CD4-positive, alpha-beta T cell treated with Interleukin-17A for 4 hours (primary cell): ENCODE data around the gene IRF8.

Experiments
- DNase-seq: peaks from one replicate; pipeline ENCODE4 v3.0.0-alpha.2; 2020; ENCODE audit warnings: mixed read lengths

Gene IRF8

DNA sequence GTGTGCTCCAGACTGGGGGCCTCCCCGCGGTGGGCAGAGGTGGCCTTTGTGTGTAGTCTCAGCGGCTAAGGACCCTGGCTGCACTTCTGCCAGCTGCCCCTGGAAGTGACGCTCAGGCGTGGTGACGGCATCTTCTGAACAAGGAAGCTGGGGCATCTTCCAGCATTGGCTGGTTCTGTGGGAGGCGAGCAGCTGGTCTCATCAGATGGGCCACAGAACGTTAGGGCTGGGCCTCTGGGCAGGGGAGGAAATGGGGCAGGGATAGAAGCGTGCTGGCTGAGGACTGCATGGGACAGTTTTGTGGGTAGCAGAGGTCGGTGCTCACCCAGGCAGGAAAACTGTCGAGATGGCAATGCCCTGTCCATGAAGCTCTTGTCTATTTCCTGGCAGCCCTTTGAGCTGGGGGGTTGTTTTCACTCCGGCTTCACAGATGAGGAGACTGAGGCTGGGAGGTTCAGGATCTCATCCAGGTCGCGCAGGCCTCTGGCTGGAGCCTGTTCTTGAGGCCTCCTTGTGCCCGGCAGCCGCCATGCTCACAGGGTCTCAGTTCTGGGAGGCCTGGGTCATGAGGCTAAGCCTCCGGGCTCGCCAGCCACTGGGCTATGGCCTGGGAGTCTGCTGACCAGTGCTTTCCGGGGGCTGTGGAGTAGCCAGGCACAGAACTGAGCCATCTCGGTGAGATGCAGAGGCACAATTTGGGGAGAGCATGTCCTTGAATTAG, 16.3 kb downstream of the IRF8 start:
- no peak for DNase-seq

DNA sequence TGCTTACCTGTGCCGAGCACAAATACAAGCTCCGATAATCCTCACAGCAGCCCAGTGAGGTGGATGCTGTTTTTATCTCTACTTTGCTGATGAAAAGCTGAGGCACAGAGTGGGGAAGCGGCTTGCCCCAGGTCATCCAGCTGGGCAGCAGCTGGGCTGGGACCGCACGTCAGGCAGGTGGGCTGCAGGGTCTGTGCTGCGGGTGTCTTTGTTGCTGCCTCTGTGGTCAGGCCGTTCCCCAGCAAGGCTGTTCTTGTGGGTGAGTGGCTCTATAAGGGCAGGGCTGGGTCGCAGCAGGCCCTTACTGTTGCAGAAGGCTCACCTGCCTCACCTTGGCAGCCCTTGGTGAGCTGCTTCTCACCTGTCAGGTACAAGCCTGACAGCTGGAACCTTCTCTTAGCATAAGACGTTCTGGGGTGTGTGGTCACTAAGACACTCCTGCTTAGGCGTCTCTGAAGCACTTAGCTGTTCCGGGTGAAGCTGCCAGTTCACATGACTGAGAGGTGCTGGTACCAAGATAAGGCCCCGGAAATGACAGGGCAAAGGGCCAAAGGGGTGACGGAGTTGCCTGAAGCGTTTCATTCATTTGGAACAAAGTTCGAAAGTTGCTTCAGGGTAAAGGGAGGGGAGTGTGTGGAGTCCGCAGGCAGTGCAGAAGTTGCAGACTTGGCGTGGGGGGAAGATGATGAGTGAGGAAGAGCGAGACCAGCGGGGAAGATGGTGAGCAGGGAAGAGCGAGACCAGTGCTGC, 17.4 kb downstream of the IRF8 start:
- DNase-seq, result no peak

DNA sequence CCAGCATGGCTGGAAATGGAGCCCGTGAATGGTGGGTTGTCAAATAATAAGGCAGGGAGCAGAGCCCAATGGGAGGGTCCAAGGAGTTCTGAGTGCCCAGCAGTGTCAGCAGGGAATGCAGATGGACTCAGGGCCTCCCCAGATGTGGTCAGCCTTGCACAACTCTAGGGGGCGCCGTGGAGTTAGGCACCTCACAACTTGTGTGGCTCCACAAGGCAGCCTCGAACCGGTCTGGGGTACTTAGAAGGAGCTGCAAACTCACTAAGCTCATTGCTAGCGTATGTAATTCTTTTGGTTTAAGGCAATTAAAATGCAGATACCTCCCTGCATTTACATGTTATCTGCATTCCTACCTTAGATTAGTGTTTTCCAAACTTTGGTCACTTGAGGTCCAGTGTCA, 18.1 kb downstream of the IRF8 start:
- no peak for DNase-seq

DNA sequence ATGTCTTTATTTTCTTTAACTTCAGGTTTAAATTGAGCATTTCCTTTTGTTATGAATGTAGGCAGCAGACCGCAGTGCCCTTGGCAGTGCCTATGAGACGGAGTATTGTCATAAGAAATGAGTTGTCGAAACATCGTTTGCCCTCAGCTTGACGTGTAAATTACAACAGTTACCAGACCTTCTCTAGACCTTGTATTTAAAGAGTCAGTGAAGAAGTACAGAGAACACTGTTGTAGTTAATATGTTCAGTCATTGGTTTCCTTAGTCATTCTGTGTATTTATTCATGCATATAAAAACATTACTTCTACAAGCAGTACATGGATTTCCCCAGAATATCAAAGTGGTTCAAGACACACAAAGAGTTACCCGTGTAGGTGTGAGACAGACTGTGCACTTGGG, 19.0 kb downstream of the IRF8 start:
- no peak for DNase-seq

DNA sequence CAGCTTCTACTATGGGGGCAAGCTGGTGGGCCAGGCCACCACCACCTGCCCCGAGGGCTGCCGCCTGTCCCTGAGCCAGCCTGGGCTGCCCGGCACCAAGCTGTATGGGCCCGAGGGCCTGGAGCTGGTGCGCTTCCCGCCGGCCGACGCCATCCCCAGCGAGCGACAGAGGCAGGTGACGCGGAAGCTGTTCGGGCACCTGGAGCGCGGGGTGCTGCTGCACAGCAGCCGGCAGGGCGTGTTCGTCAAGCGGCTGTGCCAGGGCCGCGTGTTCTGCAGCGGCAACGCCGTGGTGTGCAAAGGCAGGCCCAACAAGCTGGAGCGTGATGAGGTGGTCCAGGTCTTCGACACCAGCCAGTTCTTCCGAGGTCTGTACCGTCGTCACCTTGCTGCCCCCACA, 19.5 kb downstream of the IRF8 start:
- no peak for DNase-seq

DNA sequence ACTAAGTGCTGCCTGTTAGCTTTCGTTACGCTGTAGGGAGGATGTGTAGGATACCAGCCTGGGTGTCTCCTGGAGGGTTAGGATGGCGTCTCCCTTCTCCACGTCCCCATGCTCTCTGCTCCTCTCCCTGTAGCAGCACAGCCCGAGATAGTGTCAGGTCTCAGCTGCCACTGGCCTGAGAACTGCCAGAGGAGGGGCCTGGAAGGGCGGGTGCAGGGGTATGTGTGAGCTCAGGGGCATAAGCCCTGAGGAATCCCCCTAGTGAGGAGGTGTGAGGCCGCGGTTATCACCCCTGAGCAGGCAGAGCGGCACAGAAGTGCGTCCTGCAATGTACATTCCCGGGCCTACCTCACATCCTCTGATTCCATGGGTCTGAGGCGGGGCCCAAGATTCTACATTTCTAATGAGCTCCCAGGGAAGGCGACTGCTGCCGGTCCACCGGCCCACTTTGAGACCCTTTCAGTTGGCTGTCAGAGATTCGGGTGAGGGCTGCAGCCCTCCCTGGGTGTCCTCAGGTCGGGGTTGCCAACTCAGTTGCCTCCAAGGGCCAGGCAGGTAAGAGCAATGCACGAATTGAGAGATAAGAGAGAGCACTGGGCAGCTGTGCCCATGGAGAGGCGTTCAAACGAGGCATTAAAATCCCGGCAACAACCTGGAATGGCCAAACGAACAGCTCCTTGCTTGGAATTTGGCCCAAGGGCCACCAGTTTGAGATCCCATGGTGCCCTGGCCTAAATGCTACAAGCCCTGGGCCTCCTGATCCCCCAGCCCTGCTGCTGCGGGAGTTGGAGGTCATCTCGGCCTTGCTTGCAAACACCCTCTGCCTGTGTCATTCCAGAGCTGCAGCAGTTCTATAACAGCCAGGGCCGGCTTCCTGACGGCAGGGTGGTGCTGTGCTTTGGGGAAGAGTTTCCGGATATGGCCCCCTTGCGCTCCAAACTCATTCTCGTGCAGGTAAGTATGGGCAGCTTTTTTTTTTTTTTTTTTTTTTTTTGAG, 20.6 kb downstream of the IRF8 start:
- no peak for DNase-seq

DNA sequence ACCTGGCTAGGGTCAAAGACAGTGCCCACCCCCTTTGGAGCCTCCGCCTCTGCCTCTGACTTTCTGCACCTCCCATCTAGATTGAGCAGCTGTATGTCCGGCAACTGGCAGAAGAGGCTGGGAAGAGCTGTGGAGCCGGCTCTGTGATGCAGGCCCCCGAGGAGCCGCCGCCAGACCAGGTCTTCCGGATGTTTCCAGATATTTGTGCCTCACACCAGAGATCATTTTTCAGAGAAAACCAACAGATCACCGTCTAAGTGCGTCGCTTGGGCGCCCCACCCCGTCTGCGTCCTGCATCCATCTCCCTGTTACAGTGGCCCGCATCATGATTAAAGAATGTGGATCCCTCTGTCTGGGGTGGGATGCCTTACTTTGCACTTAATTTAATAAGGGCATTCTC, 22.1 kb downstream of the IRF8 start:
- DNase-seq, result no peak

DNA sequence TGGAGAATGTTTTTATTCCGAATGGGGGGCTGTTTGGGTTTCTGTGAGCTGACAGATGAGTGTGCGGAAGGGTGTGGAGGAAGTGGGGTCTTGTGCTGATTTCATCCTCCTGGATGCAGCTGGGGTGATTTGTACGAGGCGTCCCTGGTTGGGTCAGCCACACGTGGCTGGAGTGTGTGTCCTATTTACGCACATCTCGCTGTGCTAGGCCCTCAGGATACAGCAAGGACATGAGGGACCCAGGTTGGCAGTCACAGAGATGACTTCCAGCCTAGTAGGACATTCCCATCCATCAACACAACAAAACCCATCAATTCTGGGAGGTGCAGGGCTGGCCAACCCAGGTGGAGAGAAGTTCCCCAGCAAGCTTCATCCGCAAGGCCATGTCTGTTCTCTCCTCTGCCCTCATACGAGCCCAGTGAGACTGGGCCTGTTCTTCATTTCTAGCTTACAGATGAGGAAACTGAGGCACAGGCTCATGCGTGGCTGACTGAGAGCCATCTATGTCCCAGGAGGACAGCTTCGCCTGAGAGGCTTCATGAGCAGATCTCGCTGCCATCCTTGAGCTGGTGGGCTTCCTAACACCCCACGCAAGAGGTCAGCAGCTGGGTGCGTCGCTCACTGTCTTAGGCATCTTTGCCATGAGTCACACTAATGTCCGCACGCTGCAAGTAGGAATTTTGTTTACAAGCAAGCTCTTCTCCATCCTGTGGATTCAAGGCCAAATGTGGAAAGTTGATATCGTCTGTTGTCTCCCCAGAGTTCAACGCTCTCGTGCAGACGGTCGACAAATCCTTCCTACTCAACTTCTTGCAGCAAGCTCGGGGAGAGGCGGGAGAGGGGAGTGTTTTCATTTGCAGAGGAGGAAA, 24.4 kb downstream of the IRF8 start:
- no peak for DNase-seq

DNA sequence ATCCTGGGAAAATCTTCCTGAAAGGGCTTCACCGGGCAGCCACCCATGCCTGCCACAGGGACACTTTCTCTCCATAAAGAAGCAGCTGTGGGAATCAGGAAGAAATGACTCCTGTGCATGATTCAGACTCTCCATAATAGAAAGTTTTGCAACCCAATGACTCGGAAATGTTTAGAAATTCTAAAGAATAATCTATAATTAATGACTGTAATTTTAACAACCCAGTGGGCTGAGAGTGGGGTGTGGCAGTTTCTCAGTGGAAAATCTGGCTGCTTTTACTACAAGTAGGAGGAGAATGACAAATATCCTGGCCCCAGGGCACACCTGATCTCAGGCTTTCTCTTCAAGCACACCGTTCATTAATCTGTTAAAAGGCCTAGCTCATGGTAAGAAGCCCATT, 25.7 kb downstream of the IRF8 start:
- no peak for DNase-seq

DNA sequence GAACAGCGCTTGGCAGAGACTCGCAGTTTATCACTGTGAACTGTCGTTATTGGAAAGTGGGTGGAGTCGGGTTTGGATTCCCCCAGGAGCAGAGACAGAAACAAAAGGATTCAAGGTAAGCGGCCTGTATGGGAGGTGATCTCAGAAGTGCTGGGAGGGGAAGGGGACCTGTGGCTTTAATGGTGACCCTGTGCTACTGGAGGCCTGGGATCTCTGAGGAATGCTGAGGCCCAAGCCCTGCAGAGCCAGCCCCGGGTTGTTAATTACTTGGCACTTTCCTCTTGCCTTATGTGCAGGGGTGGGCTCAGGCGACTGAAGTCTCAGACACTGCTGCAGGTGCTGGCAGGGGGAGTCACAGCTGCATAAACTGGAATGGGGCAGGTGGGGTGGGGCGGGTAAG, 27.4 kb downstream of the IRF8 start:
- no peak for DNase-seq

DNA sequence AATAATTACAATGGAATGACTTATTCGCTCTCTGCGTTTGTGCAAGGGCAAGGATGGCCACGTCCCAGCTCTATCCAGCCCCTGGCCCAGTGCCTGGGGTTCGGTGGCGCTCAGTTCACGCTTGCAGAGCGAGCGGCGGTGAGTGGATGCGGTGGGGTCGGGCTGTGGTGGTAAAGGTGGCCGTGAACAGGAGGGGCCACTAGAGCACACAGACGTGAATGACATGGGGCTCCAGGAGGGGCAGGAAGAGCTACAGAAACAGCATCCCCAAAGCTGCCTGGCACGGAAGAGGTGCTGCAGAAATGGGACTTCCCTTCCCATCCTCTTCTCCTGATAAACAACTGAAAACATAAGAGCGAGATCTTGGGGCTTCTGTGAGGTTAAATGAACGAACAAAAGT, 28.4 kb downstream of the IRF8 start:
- DNase-seq, result no peak

DNA sequence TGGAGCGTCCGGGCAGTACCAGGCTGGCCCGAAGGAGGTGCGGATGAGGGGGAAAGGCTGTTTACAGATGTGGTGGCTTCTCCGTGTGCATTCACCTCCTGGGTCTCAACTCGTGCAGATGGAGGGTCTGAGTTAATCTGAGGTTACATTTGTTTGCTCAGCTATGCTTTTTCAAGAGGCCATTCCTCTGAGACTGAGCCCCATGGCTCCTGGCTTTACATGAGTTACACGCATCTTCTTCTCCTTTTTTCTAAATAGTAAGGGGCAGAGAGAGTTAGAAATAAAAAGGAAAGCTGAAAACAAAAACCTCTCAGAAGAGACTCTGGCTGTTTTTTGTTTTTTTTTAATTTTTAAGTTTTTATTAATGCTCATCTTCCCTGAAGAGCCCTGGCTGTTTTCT, 29.0 kb downstream of the IRF8 start:
- no peak for DNase-seq

DNA sequence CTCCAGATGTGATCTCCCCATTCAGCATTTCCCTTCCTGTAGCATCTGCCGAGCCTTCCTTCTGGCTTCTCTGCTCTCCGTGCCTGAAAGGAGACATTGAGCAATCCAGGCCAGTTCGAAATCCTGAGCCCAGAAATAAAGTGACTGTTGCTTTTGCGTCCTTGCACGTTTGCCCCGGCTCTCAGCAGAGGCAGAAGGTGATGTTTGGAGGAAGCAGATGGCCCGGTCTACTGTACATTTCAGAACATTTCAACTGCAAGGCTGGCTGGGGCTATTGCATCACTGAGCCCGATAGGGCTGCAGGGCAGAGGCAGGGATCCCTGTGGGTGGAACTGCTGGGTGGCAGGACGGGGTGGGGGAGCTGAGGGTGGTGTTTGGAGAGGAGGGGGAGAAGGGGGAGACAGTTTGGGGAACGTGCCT, 29.4 kb downstream of the IRF8 start:
- DNase-seq, result no peak

DNA sequence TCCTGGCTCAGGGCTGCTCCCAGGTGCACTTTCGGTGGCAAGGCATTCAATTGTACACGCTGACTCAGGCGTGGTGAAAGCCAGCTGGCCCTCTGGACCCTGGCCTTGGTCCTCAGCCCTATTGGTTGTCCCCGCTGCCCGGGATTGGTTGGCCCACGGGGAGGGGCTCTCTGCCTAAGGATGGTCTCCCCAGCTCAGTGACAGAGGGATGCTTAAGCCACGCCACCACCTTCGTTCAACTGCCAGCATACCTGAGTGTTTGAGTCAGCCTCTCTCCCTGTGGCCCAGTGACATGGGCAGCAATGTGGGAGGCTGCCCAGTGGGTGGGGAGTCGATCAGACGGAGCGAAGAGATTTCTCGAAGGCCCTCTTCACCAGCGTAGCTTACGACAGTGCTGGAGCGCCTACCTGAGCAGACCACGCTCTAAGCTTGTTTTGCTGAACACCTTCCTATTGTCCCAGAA, 30.3 kb downstream of the IRF8 start:
- no peak for DNase-seq

DNA sequence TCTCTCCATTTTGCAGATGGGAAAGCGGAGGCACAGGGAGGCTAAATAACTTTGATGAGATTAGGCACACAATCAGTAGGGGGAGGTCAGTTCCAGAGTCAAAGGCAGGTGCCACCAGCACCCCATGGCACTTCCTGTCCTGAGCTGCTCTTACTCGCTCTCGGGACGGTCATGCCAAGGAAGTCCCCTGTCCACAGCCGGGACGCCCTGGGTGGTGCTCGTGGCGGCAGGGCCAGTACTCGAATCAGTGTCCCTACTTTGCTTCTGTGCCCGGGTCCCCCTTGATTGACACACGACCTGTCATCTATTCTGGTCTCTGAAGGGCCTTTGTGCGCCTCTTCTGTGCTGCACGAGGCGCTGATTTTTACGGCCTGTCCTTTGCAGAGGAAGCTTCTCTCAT, 31.3 kb downstream of the IRF8 start:
- no peak for DNase-seq

DNA sequence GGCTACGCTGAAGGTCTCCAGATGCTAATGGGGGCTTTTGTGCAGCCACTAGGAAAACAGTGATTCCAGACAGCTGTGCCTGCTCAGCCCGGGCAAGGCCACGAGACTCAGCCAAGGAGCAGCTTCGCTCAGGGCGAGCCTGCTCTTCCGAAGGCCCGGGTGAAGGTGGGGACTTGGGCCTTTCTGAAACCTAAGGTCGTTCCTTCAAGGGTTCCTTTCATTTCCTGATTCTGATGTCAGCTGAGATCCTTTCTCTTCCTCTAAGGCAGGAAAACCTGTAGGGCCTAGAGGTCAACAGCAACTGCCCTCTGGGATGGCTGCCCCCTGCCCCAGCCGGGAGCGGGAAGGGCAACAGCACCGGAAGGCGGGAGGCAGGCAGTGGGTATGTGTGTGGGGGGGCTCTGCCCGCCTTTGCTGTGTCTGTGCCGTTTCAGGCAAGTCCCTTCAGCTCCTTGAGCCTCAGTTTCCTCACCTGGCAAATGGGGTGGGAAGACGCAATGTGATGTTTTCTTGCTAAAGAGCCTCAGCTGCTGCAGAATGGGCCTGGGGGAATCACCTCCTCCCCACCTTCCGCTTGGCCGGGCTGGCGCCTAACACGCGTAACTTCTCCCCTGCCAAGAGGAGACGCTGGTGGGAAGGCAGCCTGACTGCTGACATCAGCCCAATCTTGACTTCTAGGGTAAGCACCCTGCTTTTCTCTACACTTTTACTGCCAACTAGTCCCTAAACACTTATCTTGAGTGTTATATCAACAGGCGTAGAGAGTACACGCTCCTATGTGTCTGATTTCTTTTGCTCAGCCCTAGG, 32.8 kb downstream of the IRF8 start:
- DNase-seq, result no peak

DNA sequence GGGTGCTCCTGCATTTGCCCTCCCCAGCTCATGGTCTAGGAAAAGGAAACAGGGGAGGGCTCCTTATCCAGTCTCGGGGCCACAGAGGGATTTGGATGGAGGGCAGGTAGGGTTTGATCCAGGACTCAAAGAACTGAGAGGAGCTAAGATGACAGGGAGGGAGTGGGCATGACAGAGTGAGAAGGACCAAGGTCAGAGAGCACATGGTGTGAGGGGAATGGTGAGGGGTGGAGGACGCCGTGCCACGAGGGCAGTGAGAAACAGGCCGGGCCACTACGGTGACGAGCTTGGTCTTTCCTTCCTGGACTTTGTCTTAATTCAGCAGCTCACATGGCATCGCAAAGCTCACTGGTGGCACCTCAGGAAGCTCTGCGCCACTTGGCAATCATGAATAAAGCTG, 35.2 kb downstream of the IRF8 start:
- no peak for DNase-seq

DNA sequence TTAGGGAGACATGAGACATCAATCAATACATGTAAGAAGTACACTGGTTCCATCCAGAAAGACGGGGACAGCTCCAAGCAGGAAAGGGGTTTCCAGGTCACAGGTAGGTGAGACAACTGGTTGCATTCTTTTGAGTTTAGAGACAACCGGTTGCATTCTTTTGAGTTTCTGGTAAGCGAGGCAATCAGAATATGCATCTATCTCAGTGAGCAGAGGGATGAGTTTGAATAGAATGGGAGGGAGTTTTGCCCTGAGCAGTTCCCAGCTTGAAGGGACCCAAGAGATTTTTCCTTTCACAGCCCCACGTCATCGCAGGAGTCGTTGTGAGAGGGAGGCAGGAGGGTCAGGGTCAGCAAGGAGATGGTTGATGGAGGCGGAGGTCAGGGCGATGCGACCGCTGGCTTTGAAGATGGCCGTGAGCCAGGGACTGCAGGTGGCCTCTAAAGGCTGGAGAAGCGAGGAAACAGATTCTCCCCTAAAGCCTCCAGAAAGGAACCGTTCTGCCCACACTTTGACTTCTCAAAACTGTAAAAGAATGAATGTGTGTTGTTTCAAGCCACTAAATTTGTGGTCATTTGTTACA, 36.5 kb downstream of the IRF8 start:
- DNase-seq, result no peak

DNA sequence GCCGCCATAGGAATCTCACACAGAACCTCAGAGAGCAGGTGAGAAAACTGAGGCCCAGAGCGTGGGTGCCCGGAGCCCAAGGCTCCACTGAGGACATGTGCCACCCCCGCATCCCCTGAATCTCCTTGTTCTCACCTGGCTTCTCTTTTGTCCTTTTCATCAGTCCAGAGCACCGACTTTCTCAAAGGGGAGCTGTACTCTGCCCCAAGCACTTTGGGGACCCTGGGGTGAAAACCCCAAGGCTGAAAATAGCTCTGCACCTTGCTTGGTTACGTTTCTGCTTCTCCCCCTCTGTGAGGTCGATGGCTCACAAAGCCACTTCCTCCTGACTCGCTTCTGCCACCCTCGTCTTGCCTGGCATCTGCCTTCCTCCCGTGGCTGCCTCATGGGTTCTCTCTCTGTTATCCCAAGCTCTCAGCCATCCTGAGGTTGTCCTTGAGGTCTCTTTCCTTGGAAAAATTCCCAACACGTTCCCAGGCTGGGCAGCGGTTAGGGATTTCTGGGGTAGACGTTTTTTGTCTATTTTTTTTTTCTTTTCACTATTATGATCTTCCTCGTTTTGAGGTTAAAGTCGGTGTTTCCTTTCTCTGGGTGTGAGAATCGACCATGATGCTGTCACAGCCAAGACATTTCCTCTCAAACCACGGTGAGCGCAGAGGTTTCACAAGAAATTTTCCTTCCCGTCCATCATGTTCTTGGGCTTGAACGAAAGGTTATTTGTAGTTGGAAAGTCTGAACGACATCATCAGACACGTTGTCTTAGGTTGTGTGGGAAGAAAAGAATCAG, 37.2 kb downstream of the IRF8 start:
- DNase-seq, result peak; percentile 74

DNA sequence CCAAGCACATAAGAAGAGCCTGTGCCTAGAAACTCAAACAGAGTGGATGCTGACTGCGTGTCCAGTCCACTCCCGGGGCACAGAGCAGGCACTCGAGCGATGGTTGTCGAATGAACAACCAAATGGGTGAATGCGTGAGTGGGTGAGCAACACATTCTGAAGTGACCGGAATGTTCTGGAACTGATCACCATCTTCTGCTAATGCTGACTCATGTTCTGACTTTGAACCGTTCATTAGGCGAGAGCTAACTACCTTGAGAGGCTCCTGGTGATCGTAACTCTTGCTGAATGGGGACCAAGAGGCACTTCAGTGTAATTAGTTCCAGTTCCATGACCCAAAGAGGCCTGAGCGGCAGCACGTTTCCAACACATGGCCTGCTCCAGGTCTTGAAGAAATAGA, 37.9 kb downstream of the IRF8 start:
- no peak for DNase-seq
